Dendritic cell treated with granulocyte-macrophage colony-stimulating factor and Interleukin-4, amounts not matched to agents 40 ng/mL and 50 ng/mL, for 4 days (primary cell): ENCODE data around the gene CCDC171.
"Not testable (repeated sequence)": the region's sequence is repeated elsewhere in the genome, so short reads cannot be mapped to it uniquely, and the experiment has no call there.

ENCODE experiments used
- H3K27ac Mint-ChIP-seq: one replicate; pipeline ENCODE4 v1.8.0; 2022; ENCODE audit warnings: mild to moderate bottlenecking, mixed read lengths
- H3K27me3 Mint-ChIP-seq: one replicate; pipeline ENCODE4 v1.8.0; 2022; ENCODE audit warnings: mild to moderate bottlenecking, mixed read lengths
- H3K36me3 Mint-ChIP-seq: one replicate; pipeline ENCODE4 v1.8.0; 2022; ENCODE audit warnings: low read depth, mixed read lengths
- H3K4me1 Mint-ChIP-seq: one replicate; pipeline ENCODE4 v1.8.0; 2022; ENCODE audit warnings: low read depth, mixed read lengths
- H3K4me3 Mint-ChIP-seq: one replicate; pipeline ENCODE4 v1.8.0; 2022; ENCODE audit warnings: mild to moderate bottlenecking, moderate library complexity, mixed read lengths
- H3K9me3 Mint-ChIP-seq: one replicate; pipeline ENCODE4 v1.8.0; 2022; ENCODE audit warnings: mixed read lengths
- intact Hi-C: fragments of 100-400 bp; cut with micrococcal nuclease; formaldehyde crosslinking; loops from one replicate; pipeline ENCODE4 v1.15.0; 2022

The CCDC171 gene

DNA sequence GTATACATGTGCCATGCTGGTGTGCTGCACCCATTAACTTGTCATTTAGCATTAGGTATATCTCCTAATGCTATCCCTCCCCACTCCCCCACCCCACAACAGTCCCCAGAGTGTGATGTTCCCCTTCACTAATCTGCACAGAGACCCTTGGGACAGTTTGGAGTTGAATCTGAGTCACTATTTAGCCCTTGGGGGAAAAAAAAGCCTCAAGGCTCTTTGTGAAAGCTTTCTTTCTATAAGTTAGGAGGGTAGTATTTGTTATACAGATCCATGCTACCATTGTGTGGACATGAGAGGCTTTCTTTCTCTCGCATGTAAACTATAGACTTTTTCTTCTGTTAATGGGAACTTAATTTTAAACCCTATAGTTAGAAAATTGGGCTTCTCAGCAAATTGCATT, 40.1 kb downstream of the CCDC171 start:
- intact Hi-C loops, H3K4me1 Mint-ChIP-seq, H3K27me3 Mint-ChIP-seq, H3K9me3 Mint-ChIP-seq, H3K27ac Mint-ChIP-seq, H3K36me3 Mint-ChIP-seq, H3K4me3 Mint-ChIP-seq: not testable (repeated sequence)

DNA sequence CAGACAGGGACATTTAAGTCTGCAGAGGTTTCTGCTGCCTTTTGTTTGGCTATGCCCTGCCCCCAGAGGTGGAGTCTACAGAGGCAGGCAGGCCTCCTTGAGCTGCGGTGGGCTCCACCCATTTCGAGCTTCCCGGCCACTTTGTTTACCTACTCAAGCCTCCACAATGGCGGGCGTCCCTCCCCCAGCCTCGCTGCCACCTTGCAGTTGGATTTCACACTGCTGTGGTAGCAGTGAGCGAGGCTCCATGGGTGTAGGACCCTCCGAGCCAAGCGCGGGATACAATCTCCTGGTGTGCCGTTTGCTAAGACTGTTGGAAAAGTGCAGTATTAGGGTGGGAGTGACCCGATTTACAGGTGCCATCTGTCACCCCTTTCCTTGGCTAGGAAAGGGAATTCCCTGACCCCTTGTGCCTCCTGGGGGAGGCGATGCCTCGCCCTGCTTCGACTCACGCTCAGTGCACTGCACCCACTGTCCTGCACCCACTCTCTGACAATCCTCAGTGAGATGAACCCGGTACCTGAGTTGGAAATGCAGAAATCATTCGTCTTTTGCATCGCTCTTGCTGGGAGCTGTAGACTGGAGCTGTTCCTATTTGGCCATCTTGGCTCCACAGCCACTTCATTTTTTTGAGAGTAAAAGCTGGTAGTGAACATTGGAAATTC, 48.0 kb downstream of the CCDC171 start:
- peaks cover 24% of the 10 kb centered on the region for H3K9me3 Mint-ChIP-seq
- intact Hi-C loops, result loop anchor here (10.0 kb wide), 1 partner anchor 136 kb away; no protein-coding TSS in a partner anchor
- peaks cover 13% of the 10 kb centered on the region for H3K36me3 Mint-ChIP-seq
- not testable (repeated sequence) for H3K27ac Mint-ChIP-seq, H3K4me3 Mint-ChIP-seq, H3K4me1 Mint-ChIP-seq, H3K27me3 Mint-ChIP-seq

GRCh38 chr9:15606643-15607472, 54.0 kb downstream of the CCDC171 start:
- no peaks in the 10 kb centered on the region for H3K27me3 Mint-ChIP-seq
- intact Hi-C loops, result loop anchor here (1.0 to 10.0 kb wide), 4 partner anchors 110 to 396 kb away; no protein-coding TSS in a partner anchor
- no peaks in the 10 kb centered on the region for H3K36me3 Mint-ChIP-seq
- no peaks in the 10 kb centered on the region for H3K4me1 Mint-ChIP-seq
- no peak overlapping the region for H3K27ac Mint-ChIP-seq
- no peak overlapping the region for H3K4me3 Mint-ChIP-seq
- no peaks in the 10 kb centered on the region for H3K9me3 Mint-ChIP-seq

GRCh38 chr9:15612962-15613361, 60.1 kb downstream of the CCDC171 start:
- H3K4me1 Mint-ChIP-seq, result no peaks in the 10 kb centered on the region
- H3K36me3 Mint-ChIP-seq, result no peaks in the 10 kb centered on the region
- no peaks in the 10 kb centered on the region for H3K9me3 Mint-ChIP-seq
- intact Hi-C loops, result no loop called here
- no peak overlapping the region for H3K4me3 Mint-ChIP-seq
- H3K27me3 Mint-ChIP-seq, result no peaks in the 10 kb centered on the region
- no peak overlapping the region for H3K27ac Mint-ChIP-seq

- peaks cover 6% of the 10 kb centered on the region for H3K4me1 Mint-ChIP-seq
- H3K9me3 Mint-ChIP-seq, result no peaks in the 10 kb centered on the region
- H3K36me3 Mint-ChIP-seq, result no peaks in the 10 kb centered on the region
- intact Hi-C loops, result no loop called here
- H3K4me3 Mint-ChIP-seq, result no peak overlapping the region
- H3K27ac Mint-ChIP-seq, result no peak overlapping the region
- H3K27me3 Mint-ChIP-seq, result no peaks in the 10 kb centered on the region
Measured at GRCh38 chr9:15617782-15618181, 64.9 kb downstream of the CCDC171 start.

- Mint-ChIP-seq H3K27me3 (no peaks in the 10 kb centered on the region), H3K9me3 (no peaks in the 10 kb centered on the region), H3K36me3 (no peaks in the 10 kb centered on the region), H3K4me3 (no peak overlapping the region), H3K4me1 (peaks cover 6% of the 10 kb centered on the region), H3K27ac (no peak overlapping the region)
- intact Hi-C loops, result no loop called here
Measured at GRCh38 chr9:15618540-15619331, 65.9 kb downstream of the CCDC171 start.

DNA sequence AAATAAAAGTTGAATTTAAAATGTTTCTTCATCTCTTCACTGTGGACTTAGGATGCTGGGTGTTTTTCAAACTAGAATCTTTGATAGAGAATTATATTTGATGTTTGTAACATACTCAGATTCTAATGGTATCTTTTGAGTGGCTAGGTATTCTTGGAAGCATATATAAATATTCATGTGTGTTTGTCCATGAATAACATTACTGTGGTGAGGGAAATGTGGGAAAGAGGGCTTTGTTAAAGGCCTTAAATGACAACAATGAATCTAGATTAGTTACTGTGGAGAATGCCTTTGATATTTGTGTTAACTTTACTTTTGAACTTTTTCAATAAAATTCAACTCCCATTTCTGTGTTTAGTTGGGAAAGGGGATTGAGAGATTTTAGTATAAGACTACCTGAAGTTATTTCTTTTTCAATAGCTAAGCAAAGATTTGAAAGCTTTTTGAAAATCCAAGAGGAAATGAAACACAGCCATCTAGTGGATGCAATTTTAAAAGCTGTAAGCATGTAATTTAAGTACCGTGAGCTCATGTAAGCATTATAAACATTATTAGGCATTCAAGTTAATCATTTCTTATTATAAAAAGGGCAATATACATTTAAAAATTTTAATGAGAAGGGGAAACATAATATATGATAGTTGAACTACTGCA, 69.6 kb downstream of the CCDC171 start:
- Mint-ChIP-seq H3K9me3 (no peaks in the 10 kb centered on the region), H3K27ac (no peak overlapping the region), H3K4me3 (no peak overlapping the region), H3K4me1 (peaks cover 6% of the 10 kb centered on the region), H3K36me3 (no peaks in the 10 kb centered on the region), H3K27me3 (no peaks in the 10 kb centered on the region)
- intact Hi-C loops, result no loop called here

GRCh38 chr9:15635752-15636151, 82.9 kb downstream of the CCDC171 start:
- no peaks in the 10 kb centered on the region for H3K9me3 Mint-ChIP-seq
- H3K27ac Mint-ChIP-seq, result no peak overlapping the region
- no peaks in the 10 kb centered on the region for H3K27me3 Mint-ChIP-seq
- intact Hi-C loops, result no loop called here
- no peaks in the 10 kb centered on the region for H3K4me1 Mint-ChIP-seq
- H3K4me3 Mint-ChIP-seq, result no peak overlapping the region
- H3K36me3 Mint-ChIP-seq, result no peaks in the 10 kb centered on the region

DNA sequence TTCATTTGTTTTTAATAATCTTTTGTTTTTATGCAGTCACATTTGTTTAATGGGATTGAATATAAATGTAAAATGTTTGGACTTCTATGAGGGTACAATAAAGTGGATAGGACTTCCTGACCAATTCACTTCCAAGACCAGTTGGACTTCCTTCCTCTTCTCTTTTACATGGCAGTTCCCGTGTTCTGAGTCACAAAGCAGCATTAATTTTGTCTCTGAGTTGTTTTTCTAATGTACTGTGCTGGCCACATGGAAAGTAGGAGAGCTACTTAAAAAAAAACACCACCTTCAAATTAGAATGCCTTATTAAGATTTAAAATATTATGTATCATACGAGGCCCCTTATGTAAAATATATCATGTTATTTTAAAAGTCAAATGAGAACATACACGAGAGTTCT, 87.3 kb downstream of the CCDC171 start:
- no peak overlapping the region for H3K4me3 Mint-ChIP-seq
- no peaks in the 10 kb centered on the region for H3K4me1 Mint-ChIP-seq
- no peaks in the 10 kb centered on the region for H3K27me3 Mint-ChIP-seq
- intact Hi-C loops, result no loop called here
- peaks cover 10% of the 10 kb centered on the region for H3K9me3 Mint-ChIP-seq
- H3K27ac Mint-ChIP-seq, result no peak overlapping the region
- no peaks in the 10 kb centered on the region for H3K36me3 Mint-ChIP-seq

DNA sequence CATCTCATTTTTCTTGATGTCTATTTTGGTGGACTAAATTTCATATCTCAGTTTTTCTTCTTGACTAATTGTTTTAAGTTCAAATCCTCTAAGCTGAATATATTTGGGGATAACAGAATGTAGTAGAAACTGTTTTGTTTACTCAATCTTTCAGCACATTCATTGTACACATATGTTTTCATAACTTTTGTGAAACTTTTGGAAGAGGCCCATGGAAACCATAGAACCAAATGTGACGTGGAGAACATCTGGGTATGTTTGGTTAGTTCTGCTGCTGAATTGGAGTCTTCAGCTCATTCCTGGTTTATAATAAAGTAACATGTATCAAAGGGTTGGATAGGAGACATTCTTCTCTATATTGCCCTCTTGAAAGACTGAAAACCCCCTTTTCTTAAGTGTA, 88.4 kb downstream of the CCDC171 start:
- Mint-ChIP-seq H3K36me3 (no peaks in the 10 kb centered on the region), H3K4me1 (no peaks in the 10 kb centered on the region), H3K27me3 (no peaks in the 10 kb centered on the region), H3K4me3 (no peak overlapping the region), H3K27ac (no peak overlapping the region), H3K9me3 (peaks cover 18% of the 10 kb centered on the region)
- intact Hi-C loops, result no loop called here

- Mint-ChIP-seq H3K4me1 (no peaks in the 10 kb centered on the region), H3K36me3 (no peaks in the 10 kb centered on the region), H3K27ac (no peak overlapping the region), H3K9me3 (peaks cover 18% of the 10 kb centered on the region), H3K4me3 (no peak overlapping the region), H3K27me3 (no peaks in the 10 kb centered on the region)
- intact Hi-C loops, result no loop called here
Measured at GRCh38 chr9:15642369-15642962, 89.6 kb downstream of the CCDC171 start.

DNA sequence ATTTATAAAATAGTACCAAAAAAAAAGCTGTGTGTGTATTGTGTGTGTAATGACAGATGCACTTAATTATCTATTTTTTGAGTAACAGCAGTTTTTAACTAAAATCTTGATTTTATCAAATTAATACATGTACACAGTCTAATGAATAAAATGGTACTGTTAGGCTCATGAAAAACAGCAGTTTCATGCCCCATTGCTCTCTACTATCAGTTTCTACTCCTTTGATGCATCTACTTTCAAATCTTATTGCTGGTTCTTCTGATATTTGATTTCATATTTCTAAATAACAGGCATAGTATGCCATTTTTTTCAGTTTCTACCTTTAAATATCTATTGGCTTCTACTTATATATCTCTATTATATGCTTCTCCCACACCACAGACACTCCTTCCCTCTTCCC, 117.4 kb downstream of the CCDC171 start:
- Mint-ChIP-seq H3K4me3 (no peak overlapping the region), H3K27ac (no peak overlapping the region), H3K27me3 (no peaks in the 10 kb centered on the region), H3K4me1 (no peaks in the 10 kb centered on the region), H3K9me3 (peaks cover 10% of the 10 kb centered on the region), H3K36me3 (no peaks in the 10 kb centered on the region)
- intact Hi-C loops, result no loop called here

DNA sequence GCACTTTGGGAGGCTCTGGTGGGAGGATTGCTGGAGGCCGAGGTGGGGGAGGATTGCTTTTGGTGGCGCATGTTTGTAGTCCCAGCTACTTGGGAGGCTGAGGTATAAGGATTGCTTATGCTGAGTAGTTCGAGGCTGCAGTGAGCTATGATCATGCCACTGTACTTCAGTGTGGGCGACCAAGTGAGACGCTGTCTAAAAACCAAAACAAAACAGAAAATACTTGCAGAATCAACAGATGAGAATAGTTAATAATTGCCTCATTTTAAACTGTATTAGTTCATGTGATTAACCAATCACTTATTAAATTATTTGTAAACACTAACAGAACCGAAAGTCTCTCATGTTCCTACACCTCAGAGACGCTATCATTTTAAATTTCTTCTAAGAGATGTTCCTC, 118.1 kb downstream of the CCDC171 start:
- H3K9me3 Mint-ChIP-seq, result peaks cover 10% of the 10 kb centered on the region
- H3K27me3 Mint-ChIP-seq, result no peaks in the 10 kb centered on the region
- H3K4me3 Mint-ChIP-seq, result no peak overlapping the region
- no peaks in the 10 kb centered on the region for H3K4me1 Mint-ChIP-seq
- no peaks in the 10 kb centered on the region for H3K36me3 Mint-ChIP-seq
- intact Hi-C loops, result no loop called here
- H3K27ac Mint-ChIP-seq, result no peak overlapping the region
